ENCODE results near the gene FGF14.

- TF ChIP-seq TCF7L2 (IDR thresholded peaks at IDR 0.05; ENCODE audit: borderline replicate concordance, low read depth, low read length) (no peak), CTCF (tag by site-specific recombination; IDR thresholded peaks at IDR 0.05) (no peak), PRDM1 (tag by site-specific recombination; IDR thresholded peaks at IDR 0.05) (no peak), ZBTB1 (tag by site-specific recombination; IDR thresholded peaks at IDR 0.05) (no peak), ZNF274 (IDR thresholded peaks at IDR 0.05; ENCODE audit: low read length) (no peak), ZNF274 (tag by site-specific recombination; IDR thresholded peaks at IDR 0.05; ENCODE audit: borderline replicate concordance) (no peak), HOXA7 (CRISPR knock-in tag; IDR thresholded peaks at IDR 0.05; ENCODE audit: borderline replicate concordance) (no peak), ZNF596 (tag by site-specific recombination; IDR thresholded peaks at IDR 0.05) (no peak), ZNF404 (tag by site-specific recombination; IDR thresholded peaks at IDR 0.05) (no peak), ZNF175 (tag by site-specific recombination; IDR thresholded peaks at IDR 0.05) (no peak), PBX3 (CRISPR knock-in tag; IDR thresholded peaks at IDR 0.05) (no peak), ZNF146 (tag by site-specific recombination; IDR thresholded peaks at IDR 0.05) (no peak), MYNN (tag by site-specific recombination; IDR thresholded peaks at IDR 0.05; ENCODE audit: borderline replicate concordance) (no peak), ZNF585B (tag by site-specific recombination; IDR thresholded peaks at IDR 0.05) (no peak)
Measured at GRCh38 chr13:101739382-101740178, 662.3 kb downstream of the FGF14 start.
